Hematopoietic multipotent progenitor cell treated with erythropoietin and hydrocortisone succinate and interleukin-3 and kit ligand, for 8 days (in vitro differentiated cells): Measurements from ENCODE around the gene TNFRSF19.

ENCODE experiments used
- DNase-seq: peaks from one replicate; pipeline ENCODE4 v3.0.0-alpha.2; 2015

TNFRSF19 gene

DNA sequence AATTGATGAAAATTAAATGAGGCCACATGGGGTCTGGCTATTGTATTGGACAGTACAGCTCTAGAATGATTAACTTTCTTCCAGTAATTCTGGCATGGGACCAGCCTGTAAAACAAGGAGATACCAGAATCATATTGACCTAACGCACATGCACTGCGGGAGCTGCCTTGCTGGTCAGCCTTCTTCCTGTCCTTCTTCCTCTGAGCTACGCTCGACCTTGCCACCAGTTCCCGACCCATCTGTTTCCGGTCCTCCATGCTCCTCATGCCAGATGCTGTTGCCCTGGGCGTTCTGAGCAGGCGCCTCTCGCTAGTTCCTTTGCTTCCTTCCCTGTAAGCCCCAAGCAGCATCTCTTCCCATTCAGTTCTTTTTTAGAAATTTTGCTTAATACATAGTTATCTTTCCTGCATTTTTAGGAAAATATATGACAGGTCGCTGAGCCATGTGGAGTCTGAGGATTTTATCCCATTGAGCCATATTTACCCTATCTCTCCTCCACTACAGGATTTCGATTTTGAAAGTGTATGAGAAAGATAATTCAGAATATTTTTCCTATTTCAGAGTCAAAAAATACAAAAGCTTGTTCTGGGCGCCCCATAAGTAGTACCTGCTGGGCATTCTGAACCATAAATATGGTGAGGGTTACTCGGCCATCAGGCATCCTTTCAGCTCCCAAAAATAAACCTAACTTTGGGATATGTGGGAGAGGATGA is 38.6 kb downstream of the TNFRSF19 start:
- peak; percentile 31 for DNase-seq

DNA sequence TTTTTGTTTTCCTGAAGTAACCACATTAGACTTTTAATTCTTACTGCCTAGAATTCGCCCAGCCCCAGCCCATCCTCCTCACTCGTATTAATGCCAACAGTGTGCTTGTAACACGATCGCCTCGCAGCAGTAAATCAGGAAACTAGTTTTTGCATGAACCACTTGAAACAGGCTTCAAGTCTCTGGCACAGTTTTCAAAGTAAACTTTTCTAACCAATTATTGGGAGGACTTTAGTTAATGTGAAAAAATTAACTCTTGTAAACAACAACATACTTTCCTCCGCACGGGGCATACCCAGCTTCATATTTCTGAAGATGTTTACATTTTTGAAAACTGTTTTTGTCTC is 39.2 kb downstream of the TNFRSF19 start:
- peak; percentile 32 for DNase-seq

DNA sequence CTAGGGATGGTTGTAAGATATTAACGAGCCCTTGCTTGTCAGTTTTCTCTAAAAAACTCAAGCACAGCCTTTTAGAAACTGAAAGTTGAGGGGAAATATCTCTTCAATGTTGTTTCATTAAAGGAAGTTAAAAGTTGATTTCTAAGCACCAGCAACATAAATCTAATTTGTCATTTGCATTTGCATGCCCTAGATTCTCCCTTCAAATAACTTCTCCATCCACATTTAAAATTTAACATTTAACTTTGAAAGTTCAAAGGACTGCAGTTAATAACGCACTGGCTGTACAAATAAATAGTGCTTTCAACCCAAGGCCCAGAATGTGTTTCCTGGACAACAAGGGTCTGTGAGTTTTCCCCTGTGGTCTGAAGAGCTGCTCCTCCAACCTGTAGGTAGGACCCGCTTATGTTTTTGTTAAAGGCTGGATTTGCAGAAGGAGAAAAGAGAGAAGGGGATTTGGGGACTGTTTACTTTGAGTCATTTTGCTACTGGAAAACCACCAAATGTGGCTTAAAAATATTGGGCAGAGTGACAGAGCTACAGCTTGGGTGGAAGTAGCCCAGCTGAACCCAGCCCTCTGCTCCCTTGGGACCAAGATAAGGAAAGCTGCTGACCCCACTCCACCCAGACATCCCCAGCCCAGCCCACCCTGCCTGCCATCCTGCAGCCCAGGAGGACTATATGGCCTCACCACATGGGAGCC is 39.8 kb downstream of the TNFRSF19 start:
- peak; percentile 49 for DNase-seq

DNA sequence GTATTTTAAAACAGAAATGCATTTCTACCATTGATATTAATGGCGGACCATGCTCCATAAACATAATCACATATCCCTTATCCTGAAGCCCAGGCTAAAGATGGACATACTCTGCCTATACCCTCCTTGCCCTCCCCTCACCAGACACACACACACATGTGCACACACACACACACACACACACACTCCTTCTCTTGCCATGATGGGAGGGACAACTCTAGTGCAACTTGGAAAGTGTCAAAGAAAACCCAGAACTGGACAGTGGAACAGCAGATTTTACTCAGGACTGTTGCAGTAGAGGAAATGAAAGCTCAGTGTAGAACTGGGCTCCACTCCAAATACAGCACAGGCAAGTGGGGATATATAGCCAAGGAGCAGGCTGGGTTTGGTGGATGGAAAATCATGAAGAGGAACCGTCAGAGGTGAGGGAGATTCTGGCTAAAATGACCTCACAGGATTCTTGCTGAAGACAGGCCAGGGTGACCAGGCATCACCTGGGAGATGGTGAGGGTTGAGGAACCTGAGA is 40.8 kb downstream of the TNFRSF19 start:
- no peak for DNase-seq

- no peak for DNase-seq
Observed at GRCh38 chr13:23612182-23612581, 42.0 kb downstream of the TNFRSF19 start.

DNA sequence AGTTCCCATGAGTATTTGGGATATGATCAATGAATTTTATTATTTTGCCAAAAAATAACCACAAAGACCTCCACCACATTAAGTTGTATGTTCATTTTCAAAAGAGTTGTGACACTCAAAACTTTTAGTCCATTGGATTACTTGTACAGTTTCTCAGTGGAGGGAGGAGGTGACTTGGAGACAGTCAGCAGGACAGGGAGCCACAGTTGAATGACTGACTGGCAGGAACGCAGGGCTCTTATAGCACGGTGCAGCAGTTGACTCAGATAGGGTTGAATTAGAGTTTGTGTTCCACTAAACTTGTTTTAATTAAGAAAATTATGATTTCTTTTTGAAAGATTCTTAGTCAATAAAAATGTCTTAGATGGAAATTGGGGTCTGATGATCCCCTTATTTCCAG is 42.5 kb downstream of the TNFRSF19 start:
- no peak for DNase-seq

DNA sequence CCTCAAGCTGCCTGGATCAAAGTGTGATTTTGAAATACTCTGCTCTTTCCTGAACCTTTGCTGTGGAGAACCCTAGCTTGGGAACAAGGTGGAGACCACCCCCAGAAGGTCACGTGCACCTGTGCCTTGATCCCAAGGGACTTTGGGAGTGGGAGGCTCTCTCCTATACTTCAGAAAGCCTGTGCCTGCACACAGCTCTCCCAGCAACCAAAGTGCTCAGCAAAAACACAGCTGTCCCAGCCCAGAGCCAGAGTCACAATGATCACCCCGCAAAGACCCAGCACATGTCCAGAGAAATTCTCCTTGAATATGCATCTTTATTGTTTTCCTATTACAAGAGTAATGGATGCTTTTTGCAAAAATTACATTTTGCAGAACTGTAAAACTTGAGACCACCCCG is 43.4 kb downstream of the TNFRSF19 start:
- DNase-seq: no peak

- DNase-seq: no peak
Observed at GRCh38 chr13:23615395-23616081, 45.3 kb downstream of the TNFRSF19 start.

- DNase-seq: no peak
Observed at GRCh38 chr13:23616228-23616627, 46.0 kb downstream of the TNFRSF19 start.

DNA sequence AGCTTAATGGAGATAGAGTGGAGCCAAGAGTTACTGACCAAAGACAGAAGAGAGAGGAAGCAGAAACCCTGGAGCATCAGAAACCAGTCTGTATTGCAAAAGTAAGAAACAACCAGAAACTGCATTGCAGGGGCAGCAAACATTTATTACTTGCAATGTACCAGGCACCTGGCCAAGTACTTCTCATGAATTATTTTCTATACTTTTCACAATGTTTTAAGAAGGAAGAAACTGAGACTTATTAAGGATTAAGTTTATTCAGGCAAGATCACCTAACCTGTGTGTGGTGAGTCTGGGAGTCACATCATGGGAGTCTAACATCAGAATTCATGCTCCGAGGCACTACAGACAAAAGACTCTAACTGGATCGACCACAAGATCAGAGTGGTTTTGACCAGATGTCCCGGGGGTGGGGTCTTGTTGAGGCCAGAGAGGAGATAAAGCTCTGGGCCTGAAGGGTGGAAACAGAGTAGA is 47.4 kb downstream of the TNFRSF19 start:
- peak; percentile 78 for DNase-seq

- no peak for DNase-seq
Observed at GRCh38 chr13:23618341-23618740, 48.1 kb downstream of the TNFRSF19 start.

DNA sequence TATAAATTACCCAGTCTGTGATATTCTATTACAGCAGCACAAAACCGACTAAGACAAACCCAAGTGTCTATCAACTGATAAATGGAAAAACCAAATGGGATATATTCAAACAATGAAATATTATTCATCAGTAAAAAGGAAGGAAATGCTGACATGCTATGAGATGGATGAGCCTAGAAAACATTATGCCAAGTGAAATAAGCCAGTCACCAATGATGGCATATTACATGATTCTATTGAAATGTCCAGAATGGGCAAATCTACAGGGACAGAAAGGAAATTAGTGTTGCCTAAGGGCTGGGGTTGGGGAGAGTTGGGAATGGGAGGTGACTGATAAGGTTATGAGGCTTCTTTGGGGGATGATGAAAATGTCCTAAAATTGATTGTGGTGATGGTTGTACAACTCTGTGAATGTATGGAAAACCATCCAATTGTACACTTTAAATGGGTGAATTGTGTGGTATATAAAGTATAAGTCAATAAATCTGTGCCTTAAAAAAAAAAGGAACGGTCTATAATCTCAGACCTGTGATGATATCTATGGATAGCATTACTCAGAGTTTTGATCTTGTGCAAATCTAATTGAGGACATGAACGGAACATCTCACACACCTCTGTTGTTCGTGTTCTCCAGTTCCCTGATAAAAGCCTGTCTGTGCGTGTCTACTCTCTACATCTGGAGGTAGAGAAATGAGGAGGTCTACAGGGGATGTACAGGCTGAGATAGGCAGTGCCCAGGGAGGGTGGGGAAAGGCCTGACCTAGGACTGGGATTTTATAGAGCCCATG is 49.0 kb downstream of the TNFRSF19 start:
- no peak for DNase-seq

GRCh38 chr13:23620211-23620610 is 50.0 kb downstream of the TNFRSF19 start:
- DNase-seq: no peak

GRCh38 chr13:23620613-23621315 is 50.6 kb downstream of the TNFRSF19 start:
- no peak for DNase-seq

DNA sequence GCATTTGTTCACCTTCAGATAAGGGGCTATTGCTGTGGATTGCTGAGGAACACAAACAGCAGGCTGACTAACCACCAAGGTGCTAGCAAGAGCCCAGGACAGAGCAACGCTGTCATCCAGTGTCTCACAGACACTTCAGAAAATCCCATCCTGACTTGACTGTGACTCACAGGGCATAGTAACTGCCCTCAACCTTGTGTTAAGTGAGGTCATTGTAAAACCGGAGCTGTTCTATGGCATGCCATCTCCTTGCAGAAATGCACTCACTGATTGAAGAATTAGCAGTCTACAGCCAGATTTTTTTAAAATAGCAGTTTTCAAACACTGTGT is 51.1 kb downstream of the TNFRSF19 start:
- peak; percentile 21 for DNase-seq

DNA sequence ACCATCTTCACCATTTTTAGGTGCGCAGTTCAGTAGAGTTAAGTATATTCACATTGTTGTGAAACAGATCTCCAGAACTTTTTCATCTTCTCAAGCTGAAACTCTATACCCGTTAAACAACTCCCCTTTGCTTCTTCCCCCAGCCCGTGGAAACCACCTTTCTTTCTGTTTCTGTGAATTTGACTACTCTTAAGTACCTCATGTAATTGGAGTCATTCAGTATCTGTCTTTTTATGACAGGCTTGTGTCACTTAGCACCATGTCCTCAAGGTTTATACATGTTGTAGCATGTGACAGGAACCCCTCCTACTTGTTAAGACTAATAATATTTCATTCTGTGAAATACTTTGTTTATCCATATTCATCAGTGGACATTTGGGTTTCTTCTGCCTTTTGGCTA is 52.8 kb downstream of the TNFRSF19 start:
- DNase-seq: no peak

DNA sequence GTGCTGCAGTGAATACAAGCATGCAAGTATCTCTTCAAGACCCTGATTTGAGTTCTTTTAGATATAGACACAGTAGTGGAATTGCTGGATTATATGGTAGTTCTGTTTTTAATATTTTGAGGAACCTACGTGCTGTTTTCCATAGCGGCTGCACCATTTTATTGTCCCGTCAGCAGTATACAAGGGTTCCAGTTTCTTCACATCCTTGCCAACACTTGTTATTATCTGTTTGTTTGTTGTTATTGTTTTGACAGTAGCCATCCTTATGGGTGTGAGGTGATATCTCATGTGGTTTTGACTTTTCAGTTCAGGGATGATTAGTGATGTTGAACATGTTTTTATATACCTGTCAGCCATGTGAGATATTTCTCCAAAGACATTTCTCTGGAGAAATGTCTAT is 53.2 kb downstream of the TNFRSF19 start:
- DNase-seq: no peak

DNA sequence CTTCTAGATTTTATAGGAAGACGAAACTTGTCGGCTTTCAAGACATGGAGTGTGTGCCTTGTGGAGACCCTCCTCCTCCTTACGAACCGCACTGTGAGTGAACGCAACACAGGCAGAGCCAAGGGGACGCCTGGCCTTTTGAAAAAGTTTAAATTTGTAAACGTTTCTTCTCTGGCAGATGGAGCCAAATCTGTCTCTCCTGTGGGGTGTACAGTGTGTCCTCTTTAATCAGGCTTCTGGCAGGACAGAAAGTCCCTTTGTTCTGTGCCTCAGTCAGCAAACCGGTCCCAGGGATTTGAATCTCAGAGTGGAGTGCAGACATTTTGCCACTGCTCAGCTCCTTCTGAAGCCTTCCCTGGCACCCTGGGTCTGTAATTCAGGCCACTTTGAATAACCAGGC is 56.5 kb downstream of the TNFRSF19 start:
- no peak for DNase-seq

- DNase-seq: no peak
Observed at GRCh38 chr13:23627410-23627809, 57.2 kb downstream of the TNFRSF19 start.

DNA sequence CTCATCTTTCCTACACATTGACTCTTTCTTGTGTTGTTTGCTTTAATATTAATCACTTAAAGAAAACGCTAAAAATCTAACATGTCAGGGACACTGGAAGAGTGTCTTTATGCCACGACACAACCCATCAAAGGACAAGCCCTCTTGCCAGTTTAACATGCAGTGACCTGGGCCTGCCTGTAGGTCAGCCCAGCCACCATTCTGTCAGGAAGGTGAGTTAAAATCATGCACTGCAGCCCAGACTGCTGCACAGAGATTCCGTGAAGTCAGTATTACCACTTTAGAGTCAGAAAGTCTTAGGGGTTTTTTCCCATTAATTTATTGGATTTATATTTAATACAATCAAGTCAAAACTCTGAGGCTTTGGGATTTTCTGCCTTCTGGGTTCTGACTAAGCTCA is 58.0 kb downstream of the TNFRSF19 start:
- DNase-seq: no peak

DNA sequence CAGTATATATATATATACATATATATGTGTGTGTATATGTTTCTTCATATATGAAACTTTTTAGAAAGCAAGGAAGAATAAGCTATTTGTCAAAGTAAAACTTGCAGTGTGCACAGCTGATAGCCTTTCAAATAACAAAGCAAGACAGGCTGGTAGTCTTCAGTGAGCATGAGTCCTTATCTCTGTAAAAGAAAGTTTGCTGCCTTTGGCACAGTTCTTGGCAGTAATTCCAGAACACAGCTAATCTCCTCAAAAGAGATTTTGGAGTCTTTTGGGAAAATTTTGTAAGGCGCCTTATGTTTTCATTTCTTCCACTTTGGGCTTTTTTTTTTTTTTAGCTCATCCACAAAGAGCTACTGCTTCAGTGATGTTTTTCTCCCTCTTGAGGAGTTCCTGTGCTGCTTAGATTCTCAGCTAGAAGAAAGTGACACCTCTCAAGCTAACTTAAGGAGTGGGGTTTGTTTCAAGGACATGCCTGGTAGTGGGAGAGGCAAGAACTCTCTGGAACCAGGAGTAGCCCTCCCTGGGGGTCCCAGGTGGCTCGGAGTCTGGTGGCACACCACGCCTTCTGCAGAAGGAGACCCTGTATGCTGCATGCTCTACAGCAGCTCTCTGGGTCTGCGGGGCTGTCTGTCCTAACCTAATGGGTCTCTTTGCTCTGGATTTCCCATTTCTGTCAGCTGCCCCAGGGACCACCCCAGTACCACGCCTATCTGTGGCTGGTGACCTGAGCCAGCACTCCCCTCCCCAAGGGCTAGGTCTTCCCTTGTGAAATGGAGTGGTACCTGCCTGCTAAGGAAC is 58.8 kb downstream of the TNFRSF19 start:
- DNase-seq: peak; percentile 9
